IMR-90 (cell line): ENCODE data around the gene AKAP1. TPM values are rescaled to one million over a fixed set of nuclear protein-coding genes. Genes with fewer than 3 reads are reported as not detected.
A peak's percentile ranks its signal among the peaks of the same experiment; 100 is the strongest.

Experiments
- ATAC-seq: fragments of 200-7000 bp; cut with Tn5 transposase; 2 replicates; pipeline ENCODE4 v1.9.1; 2020; ENCODE audit warnings: low read depth, mild to moderate bottlenecking, moderate library complexity
- BruUV-seq: library from RNA; stranded (reverse); fragments of 400-500 nt; replicated peaks from 2 replicates; lab custom pipeline; 2021; lab: Mats Ljungman, UMichigan
- CTCF ChIA-PET: fragments of 300-600 bp; formaldehyde crosslinking; extraction: SDS; loops from one replicate; lab custom pipeline; 2021; ENCODE audit warnings: antibody characterized with exemption; lab: Yijun Ruan, JAX
- POLR2A ChIA-PET: fragments of 300-600 bp; sonication (Branson Sonifier 250); formaldehyde crosslinking; loops from one replicate; lab custom pipeline; 2022; ENCODE audit warnings: antibody characterized with exemption; ENCODE audit not compliant: unreplicated experiment; lab: Charles Lee
- DNase-seq: peaks from one replicate; pipeline ENCODE4 v3.0.0; 2013
- H2AFZ ChIP-seq: replicated peaks from 2 replicates; pipeline ENCODE3; 2013; ENCODE audit warnings: low read length, mild to moderate bottlenecking; ENCODE audit not compliant: poor library complexity
- H2AK5ac ChIP-seq: 2 replicates; pipeline ENCODE4 v1.6.1; 2013; ENCODE audit warnings: low read depth, low read length, inconsistent platforms
- H2AK9ac ChIP-seq: replicated peaks from 2 replicates; pipeline ENCODE3; 2013; ENCODE audit warnings: mild to moderate bottlenecking, low read depth, low read length, moderate library complexity; ENCODE audit not compliant: poor library complexity
- H2BK120ac ChIP-seq: 2 replicates; pipeline ENCODE4 v1.6.1; 2013; ENCODE audit warnings: low read depth, low read length, inconsistent platforms
- H2BK15ac ChIP-seq: 3 replicates; pipeline ENCODE4 v1.6.1; 2013; ENCODE audit warnings: low read depth, low read length, inconsistent platforms
- H2BK20ac ChIP-seq: 2 replicates; pipeline ENCODE4 v1.6.1; 2013; ENCODE audit warnings: low read depth, mild to moderate bottlenecking, inconsistent platforms, low read length, moderate library complexity
- H2BK5ac ChIP-seq: 2 replicates; pipeline ENCODE4 v1.6.1; 2013; ENCODE audit warnings: mild to moderate bottlenecking, low read depth, low read length, inconsistent platforms; ENCODE audit not compliant: poor library complexity, severe bottlenecking
- H3K14ac ChIP-seq: replicated peaks from 2 replicates; pipeline ENCODE4 v1.6.1; 2013; ENCODE audit warnings: low read depth, low read length, inconsistent platforms
- H3K18ac ChIP-seq: 2 replicates; pipeline ENCODE4 v1.6.1; 2013; ENCODE audit warnings: low read depth, low read length, control low read depth
- H3K23ac ChIP-seq: 2 replicates; pipeline ENCODE4 v1.6.1; 2013; ENCODE audit warnings: low read depth, low read length, inconsistent platforms
- H3K27ac ChIP-seq: 2 replicates; pipeline ENCODE4 v1.5.1; 2013; ENCODE audit warnings: mild to moderate bottlenecking, control low read depth, low read length; ENCODE audit not compliant: insufficient read depth
- H3K27me3 ChIP-seq: 2 replicates; pipeline ENCODE4 v1.6.1; 2013; ENCODE audit warnings: low read length; ENCODE audit not compliant: control insufficient read depth, insufficient read depth
- H3K36me3 ChIP-seq: 2 replicates; pipeline ENCODE4 v1.6.1; 2013; ENCODE audit warnings: low read length, mixed read lengths; ENCODE audit not compliant: control insufficient read depth, insufficient read depth
- H3K4ac ChIP-seq: 2 replicates; pipeline ENCODE4 v1.6.1; 2013; ENCODE audit warnings: low read depth, low read length, inconsistent platforms
- H3K4me1 ChIP-seq: 2 replicates; pipeline ENCODE4 v1.6.1; 2013; ENCODE audit warnings: low read length, mixed read lengths; ENCODE audit not compliant: control insufficient read depth, insufficient read depth
- H3K4me2 ChIP-seq: 2 replicates; pipeline ENCODE4 v1.6.1; 2013; ENCODE audit warnings: low read depth, mild to moderate bottlenecking, control low read depth, low read length, moderate library complexity
- H3K4me3 ChIP-seq: 2 replicates; pipeline ENCODE4 v1.5.1; 2013; ENCODE audit warnings: low read depth, mild to moderate bottlenecking, control low read depth, low read length, moderate library complexity; ENCODE audit not compliant: insufficient read depth
- H3K56ac ChIP-seq: 2 replicates; pipeline ENCODE4 v1.6.1; 2013; ENCODE audit warnings: low read length, inconsistent platforms; ENCODE audit not compliant: insufficient read depth; ENCODE audit errors: extremely low read depth
- H3K79me1 ChIP-seq, 2 experiments: 2 replicates each; pipeline ENCODE4 v1.6.1; 2013; ENCODE audit warnings: low read length in 2 of 2, inconsistent platforms in 1 of 2, low read depth in 1 of 2
- H3K9ac ChIP-seq: 2 replicates; pipeline ENCODE4 v1.6.1; 2013; ENCODE audit warnings: low read depth, low read length, control low read depth
- H3K9me1 ChIP-seq: 2 replicates; pipeline ENCODE4 v1.6.1; 2013; ENCODE audit warnings: low read length, inconsistent platforms; ENCODE audit not compliant: insufficient read depth
- H3K9me3 ChIP-seq: 2 replicates; pipeline ENCODE4 v1.6.1; 2013; ENCODE audit warnings: low read length; ENCODE audit not compliant: control insufficient read depth, insufficient read depth
- H4K20me1 ChIP-seq: 2 replicates; pipeline ENCODE4 v1.6.1; 2013; ENCODE audit warnings: low read length, inconsistent platforms; ENCODE audit not compliant: insufficient read depth
- H4K5ac ChIP-seq: 2 replicates; pipeline ENCODE4 v1.6.1; 2013; ENCODE audit warnings: mild to moderate bottlenecking, low read depth, low read length, control low read depth
- H4K8ac ChIP-seq, 2 experiments: 2 replicates each; pipeline ENCODE4 v1.6.1; 2013; ENCODE audit warnings: low read depth in 2 of 2, low read length in 2 of 2, control low read depth in 1 of 2, inconsistent platforms in 1 of 2
- H4K91ac ChIP-seq: 2 replicates; pipeline ENCODE4 v1.6.1; 2013; ENCODE audit warnings: low read depth, low read length, inconsistent platforms; ENCODE audit not compliant: insufficient read depth
- BHLHE40 ChIP-seq: fragments of 150-350 bp; IDR thresholded peaks from 2 replicates; pipeline ENCODE4 v1.6.1; 2016; ENCODE audit warnings: mild to moderate bottlenecking, low read depth, low read length
- CHD1 ChIP-seq: IDR thresholded peaks from 2 replicates; pipeline ENCODE4 v1.6.1; 2012; ENCODE audit warnings: low read depth, low read length, improper control_type of control experiment
- ELK1 ChIP-seq: fragments of 150-350 bp; IDR thresholded peaks from 2 replicates; pipeline ENCODE4 v1.6.1; 2016; ENCODE audit warnings: low read depth, mild to moderate bottlenecking, low read length, moderate library complexity, borderline replicate concordance
- FOS ChIP-seq: fragments of 150-350 bp; IDR thresholded peaks from 2 replicates; pipeline ENCODE4 v1.6.1; 2016; ENCODE audit warnings: low read depth, low read length
- MAFK ChIP-seq: IDR thresholded peaks from 2 replicates; pipeline ENCODE4 v1.6.1; 2012; ENCODE audit warnings: low read depth, low read length, improper control_type of control experiment
- MAZ ChIP-seq: IDR thresholded peaks from 2 replicates; pipeline ENCODE4 v1.6.1; 2012; ENCODE audit warnings: low read depth, mild to moderate bottlenecking, low read length, improper control_type of control experiment, moderate library complexity, borderline replicate concordance
- RCOR1 ChIP-seq: IDR thresholded peaks from 2 replicates; pipeline ENCODE4 v1.6.1; 2012; ENCODE audit warnings: mild to moderate bottlenecking, low read length, improper control_type of control experiment; ENCODE audit not compliant: insufficient replicate concordance
- RFX5 ChIP-seq: IDR thresholded peaks from 2 replicates; pipeline ENCODE4 v1.8.0; 2012; ENCODE audit warnings: low read depth, mild to moderate bottlenecking, low read length, moderate library complexity
- SMC3 ChIP-seq: fragments of 150-350 bp; IDR thresholded peaks from 2 replicates; pipeline ENCODE4 v1.6.1; 2016; ENCODE audit warnings: low read depth, mild to moderate bottlenecking, antibody characterized with exemption, low read length, moderate library complexity
- USF2 ChIP-seq: fragments of 150-350 bp; IDR thresholded peaks from 2 replicates; pipeline ENCODE4 v1.6.1; 2017; ENCODE audit warnings: mild to moderate bottlenecking, antibody characterized with exemption, low read length, low read depth
- WGBS, 2 experiments: methylation state at CpG; one replicate each; pipeline versions ENCODE4 v1.1.5 to v1.1.7; 2013; ENCODE audit warnings: missing lambda C conversion rate in 2 of 2; ENCODE audit not compliant: insufficient read length in 1 of 2; ENCODE audit errors: extremely low coverage in 2 of 2; 5-methylcytosine and 5-hydroxymethylcytosine counted together
- dilution Hi-C: fragments of 300-500 bp; cut with HindIII; formaldehyde crosslinking; loops from one replicate; pipeline ENCODE4 v1.14.3; 2018; ENCODE audit warnings: low sequenced_read_pairs; ENCODE audit not compliant: unreplicated experiment
- in situ Hi-C: fragments of 300-500 bp; cut with MboI; formaldehyde crosslinking; loops from 3 replicates; pipeline ENCODE4 v1.14.3; 2019; ENCODE audit warnings: low sequenced_read_pairs, inconsistent platforms, mixed read lengths
- intact Hi-C: fragments of 100-400 bp; cut with micrococcal nuclease; formaldehyde crosslinking; loops from 2 replicates; pipeline ENCODE4 v1.10.0; 2022
- polyA plus RNA-seq, 3 experiments: library from polyadenylated mRNA; depleted of rRNA; stranded (reverse); fragments of >200 nt; gene quantifications; 2 replicates each; pipeline ENCODE4 v1.2.3, GENCODE V29; 2012; ENCODE audit warnings: low replicate concordance in 1 of 3
- total RNA-seq: library from RNA; depleted of rRNA; stranded (reverse); fragments of >200 nt; gene quantifications from 2 replicates; pipeline ENCODE4 v1.2.3, GENCODE V29; 2012

AKAP1 gene
- total and polyA plus RNA-seq, 2 of the 4 experiments (the other 2 are of a cell fraction), result 10.2 to 17.4 TPM

- TF ChIP-seq SMC3, result no peak
Measured at GRCh38 chr17:57108671-57109392, 23.8 kb downstream of the AKAP1 start (continued).

DNA sequence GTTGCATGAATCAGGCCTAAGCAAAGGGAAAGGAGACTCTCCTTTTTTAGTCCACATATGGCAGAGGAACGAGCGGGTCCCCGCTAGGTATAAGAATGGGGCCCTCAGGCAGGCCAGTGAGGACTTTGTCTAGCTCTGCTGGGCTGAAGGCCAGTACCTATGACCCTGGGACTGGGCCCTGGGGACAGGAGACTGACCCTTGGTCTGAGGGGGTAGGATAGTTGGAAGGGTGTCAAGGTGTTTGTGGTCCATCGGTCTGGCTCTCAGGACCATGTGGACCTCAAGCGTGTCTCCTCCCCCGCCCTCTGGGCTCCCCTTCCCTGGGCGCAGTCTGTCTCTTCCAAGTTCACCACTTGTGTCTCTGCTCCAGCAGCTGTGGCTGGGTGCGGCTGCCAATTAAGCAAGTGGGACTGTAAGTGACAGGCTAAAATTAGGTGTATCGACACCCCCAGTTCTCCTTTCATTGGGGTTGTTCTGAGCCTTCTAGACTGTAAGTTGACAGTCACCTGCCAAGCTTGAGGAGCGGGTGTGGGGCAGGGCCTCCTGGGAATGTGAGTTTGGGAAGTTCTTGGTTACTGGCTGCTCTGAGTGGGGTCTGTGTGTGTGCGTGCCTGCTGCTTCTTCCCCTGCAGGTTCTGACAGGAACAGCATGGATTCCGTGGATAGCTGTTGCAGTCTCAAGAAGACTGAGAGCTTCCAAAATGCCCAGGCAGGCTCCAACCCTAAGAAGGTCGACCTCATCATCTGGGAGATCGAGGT, 24.5 kb downstream of the AKAP1 start:
- intact Hi-C loops (no loop called here), dilution Hi-C loops (no loop called here), in situ Hi-C loops (loop anchor here (25.0 kb wide), 1 partner anchor 1003 kb away; no protein-coding TSS in a partner anchor)
- DNase-seq, result peak; percentile 5
- no peak overlapping the region for H2BK20ac ChIP-seq
- no peak overlapping the region for H2BK120ac ChIP-seq
- 100% methylated on average over 2 of the region's 14 CpGs; no CpG with 5 or more reads in 1 of the 2 experiments for WGBS, 2 experiments
- no peak overlapping the region for H3K14ac ChIP-seq
- no peak overlapping the region for H3K4ac ChIP-seq
- no peak overlapping the region for H4K91ac ChIP-seq
- H4K5ac ChIP-seq, result no peak overlapping the region
- no peak overlapping the region for H4K8ac ChIP-seq
- peaks cover 1% of the 10 kb centered on the region; the same call in 1 of the 2 replicates for H3K4me1 ChIP-seq
- H3K79me1 ChIP-seq, result no peaks in the 10 kb centered on the region; a peak in 1 of 4 replicates
- no TSS peak for BruUV-seq
- no peak overlapping the region for H2AK5ac ChIP-seq
- H4K20me1 ChIP-seq, result no peaks in the 10 kb centered on the region; the same call in none of the 2 replicates
- H3K27me3 ChIP-seq, result no peaks in the 10 kb centered on the region
- H2BK5ac ChIP-seq, result no peak overlapping the region
- H3K36me3 ChIP-seq, result peaks cover 4% of the 10 kb centered on the region
- no peak overlapping the region for H3K23ac ChIP-seq
- ChIA-PET CTCF (interaction anchor here (0.7 kb wide), 1 partner anchor 751 kb away, joined by 3 read pairs; no protein-coding TSS in a partner anchor), POLR2A (no interaction called here)
- no peak overlapping the region for H3K56ac ChIP-seq
- H3K9me3 ChIP-seq, result no peaks in the 10 kb centered on the region
- H3K9me1 ChIP-seq, result 0 out of 2 replicates have a peak, but pooled peaks cover 10% of the 10 kb centered on the region
- no peak overlapping the region for H2AK9ac ChIP-seq
- no peak overlapping the region for H2BK15ac ChIP-seq
- H2AFZ ChIP-seq, result no peak overlapping the region
- no peak overlapping the region for H3K27ac ChIP-seq
- H3K9ac ChIP-seq, result no peak overlapping the region
- ATAC-seq, result no peak
- no peak overlapping the region for H3K4me2 ChIP-seq
- H3K4me3 ChIP-seq, result no peak overlapping the region
- H3K18ac ChIP-seq, result no peak overlapping the region
- no peak for TF ChIP-seq CHD1
- no peak for TF ChIP-seq MAFK
- TF ChIP-seq FOS, result no peak
- no peak for TF ChIP-seq MAZ
- TF ChIP-seq RCOR1, result no peak
- TF ChIP-seq USF2, result no peak
- TF ChIP-seq ELK1, result no peak
- TF ChIP-seq BHLHE40, result no peak
- no peak for TF ChIP-seq RFX5
